Cardiac fibroblast (primary cell): ENCODE results near the gene NLN.

Experiments
- DNase-seq, 2 donors: peaks; one replicate each; pipeline versions ENCODE4 v3.0.0 to v3.0.0-alpha.2; 2010; ENCODE audit warnings: low read depth in 2 of 2
- H3K4me3 ChIP-seq, 2 donors: replicated peaks in 1 of 2; 1 replicate in 1 of 2; 2 replicates in 1 of 2; pipeline ENCODE4 v1.5.1; 2011; ENCODE audit warnings: low read depth in 2 of 2, low read length in 2 of 2, mild to moderate bottlenecking in 2 of 2, moderate library complexity in 1 of 2
- TF ChIP-seq, protein P1 (sequence below): IDR thresholded peaks from one replicate; pipeline ENCODE4 v1.5.1; 2011; ENCODE audit warnings: low read depth, mild to moderate bottlenecking, low read length, inconsistent platforms

The NLN gene

GRCh38 chr5:65790371-65791163 lies 68.6 kb downstream of the NLN start:
- no peak for DNase-seq
- TF ChIP-seq, protein P1, sequence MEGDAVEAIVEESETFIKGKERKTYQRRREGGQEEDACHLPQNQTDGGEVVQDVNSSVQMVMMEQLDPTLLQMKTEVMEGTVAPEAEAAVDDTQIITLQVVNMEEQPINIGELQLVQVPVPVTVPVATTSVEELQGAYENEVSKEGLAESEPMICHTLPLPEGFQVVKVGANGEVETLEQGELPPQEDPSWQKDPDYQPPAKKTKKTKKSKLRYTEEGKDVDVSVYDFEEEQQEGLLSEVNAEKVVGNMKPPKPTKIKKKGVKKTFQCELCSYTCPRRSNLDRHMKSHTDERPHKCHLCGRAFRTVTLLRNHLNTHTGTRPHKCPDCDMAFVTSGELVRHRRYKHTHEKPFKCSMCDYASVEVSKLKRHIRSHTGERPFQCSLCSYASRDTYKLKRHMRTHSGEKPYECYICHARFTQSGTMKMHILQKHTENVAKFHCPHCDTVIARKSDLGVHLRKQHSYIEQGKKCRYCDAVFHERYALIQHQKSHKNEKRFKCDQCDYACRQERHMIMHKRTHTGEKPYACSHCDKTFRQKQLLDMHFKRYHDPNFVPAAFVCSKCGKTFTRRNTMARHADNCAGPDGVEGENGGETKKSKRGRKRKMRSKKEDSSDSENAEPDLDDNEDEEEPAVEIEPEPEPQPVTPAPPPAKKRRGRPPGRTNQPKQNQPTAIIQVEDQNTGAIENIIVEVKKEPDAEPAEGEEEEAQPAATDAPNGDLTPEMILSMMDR = no peak
- no peak overlapping the region for H3K4me3 ChIP-seq

- no peak overlapping the region for H3K4me3 ChIP-seq
- no peak for DNase-seq
- TF ChIP-seq, protein P1 = no peak
These were observed 70.0 kb downstream of the NLN start for GRCh38 chr5:65791712-65792673.

DNA sequence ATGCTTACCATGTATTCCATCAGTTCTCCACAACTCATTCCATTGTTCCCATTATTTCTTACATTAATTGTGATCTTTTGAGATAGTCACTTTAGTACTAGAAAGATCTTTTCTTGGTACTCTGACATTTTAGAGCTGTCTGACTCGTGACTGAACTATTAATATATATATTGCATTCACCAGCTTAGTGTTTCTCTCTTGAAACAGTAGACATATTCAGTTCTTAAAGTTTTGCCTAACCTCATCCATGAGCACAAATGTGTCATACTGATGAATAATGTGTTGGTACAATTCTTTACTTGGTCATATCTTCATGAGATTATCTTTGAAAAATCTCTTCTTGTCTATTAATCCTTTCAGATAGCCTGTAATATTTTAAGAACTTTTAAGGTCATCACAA lies 74.3 kb downstream of the NLN start:
- peak in 1 of 2 donors; percentile 25 for DNase-seq
- no peak overlapping the region for H3K4me3 ChIP-seq

GRCh38 chr5:65796751-65797316 lies 74.8 kb downstream of the NLN start:
- TF ChIP-seq, protein P1 = no peak
- DNase-seq = no peak
- no peak overlapping the region for H3K4me3 ChIP-seq

More for the DNA sequence above, 74.3 kb downstream of the NLN start:
- TF ChIP-seq, protein P1 = no peak

- TF ChIP-seq, protein P1 = no peak
- no peak overlapping the region for H3K4me3 ChIP-seq
- DNase-seq = no peak
These were observed 75.5 kb downstream of the NLN start for GRCh38 chr5:65797481-65797880.

DNA sequence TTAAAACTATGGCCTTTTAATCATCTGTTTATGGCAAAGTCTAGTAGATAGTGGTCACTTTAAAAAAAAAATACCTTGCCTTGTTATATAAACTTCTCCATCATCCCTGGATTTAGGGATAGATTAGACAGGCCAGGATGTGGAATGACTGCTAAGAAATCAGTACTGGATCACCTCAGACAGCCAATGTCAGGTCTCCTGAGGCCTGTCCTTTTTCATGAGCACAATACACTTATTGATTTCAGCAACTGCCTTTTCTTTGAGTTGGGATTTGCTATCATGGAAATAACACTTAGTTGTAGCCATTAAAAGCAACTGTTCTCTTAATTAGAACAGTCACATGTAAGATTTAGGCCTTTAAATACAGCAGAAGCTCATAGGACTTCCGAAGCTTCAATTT lies 77.9 kb downstream of the NLN start:
- no peak overlapping the region for H3K4me3 ChIP-seq
- TF ChIP-seq, protein P1 = no peak
- no peak for DNase-seq
